ENCODE data around the gene SRP19.
A peak's percentile ranks its signal among the peaks of the same experiment; 100 is the strongest.
"Not testable (repeated sequence)": the region's sequence is repeated elsewhere in the genome, so short reads cannot be mapped to it uniquely, and the experiment has no call there.

SRP19 gene

GRCh38 chr5:112860929-112861637, at the start of gene SRP19:
SRP19 (plus strand) TSS chr5:112861287; CDS start chr5:112861377, 90 bp downstream.
- DNase-seq = peak; percentile 83 to 92 (median 88)

GRCh38 chr5:112812549-112812948, 48.5 kb upstream of the SRP19 start:
- no peak for DNase-seq

- DNase-seq = no peak
Observed at GRCh38 chr5:112820246-112820645, 40.8 kb upstream of the SRP19 start.

DNA sequence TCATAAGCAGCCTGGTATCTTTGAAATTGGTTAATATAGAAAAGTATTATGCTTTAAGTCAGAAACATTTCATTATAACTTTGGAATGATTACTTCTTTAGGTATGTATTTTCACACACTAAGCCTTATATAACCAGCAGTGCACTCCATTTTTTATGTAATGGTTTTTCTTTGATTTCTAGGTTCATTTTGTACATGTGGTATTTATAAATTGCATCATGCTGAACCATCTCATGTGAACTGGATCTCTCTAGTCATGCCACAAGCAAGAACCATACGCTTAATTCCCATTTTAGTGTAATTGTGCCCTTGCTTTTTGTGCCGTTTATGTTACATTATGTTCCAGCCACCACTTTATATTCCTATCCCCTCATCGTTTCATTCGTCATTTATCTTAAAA, 38.6 kb upstream of the SRP19 start:
- no peak for DNase-seq

DNA sequence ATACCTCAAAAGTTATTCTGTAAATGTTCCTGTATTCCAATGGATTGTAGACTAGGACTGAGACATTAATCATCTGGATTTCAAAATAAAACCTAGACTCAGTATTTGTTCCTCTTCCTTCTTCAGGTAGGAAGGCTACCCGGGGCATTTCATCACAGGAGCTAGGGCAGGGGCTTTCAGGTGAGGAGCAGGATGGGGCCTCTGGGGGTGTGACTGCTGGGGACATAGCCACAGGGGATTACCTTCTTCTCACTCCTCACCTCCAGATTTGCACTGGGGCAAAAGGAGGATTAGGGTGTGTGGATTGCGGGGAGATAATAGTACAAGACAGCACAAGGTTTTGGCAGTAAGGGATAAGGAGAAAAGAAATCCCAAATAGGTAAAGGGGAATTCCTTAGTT, 37.9 kb upstream of the SRP19 start:
- no peak for DNase-seq

GRCh38 chr5:112823656-112824055, 37.4 kb upstream of the SRP19 start:
- DNase-seq = no peak

DNA sequence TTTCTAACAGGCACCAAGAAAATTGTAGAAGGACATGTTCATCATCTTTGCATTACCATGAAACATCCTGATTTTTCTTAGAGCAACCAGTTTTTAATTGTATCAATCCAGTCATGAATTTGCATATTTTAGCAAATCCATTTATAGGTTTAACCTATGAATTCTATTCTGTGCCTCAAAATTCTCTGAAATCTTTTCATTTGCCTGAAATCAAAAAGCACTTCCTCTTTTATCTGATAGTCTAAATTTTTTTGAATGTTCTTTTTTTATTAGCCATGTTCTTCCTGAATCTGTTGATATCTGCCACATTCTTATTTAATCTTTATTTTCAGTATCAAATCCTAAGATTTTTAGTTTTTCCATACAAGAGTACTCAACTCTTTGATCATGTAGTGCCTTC, 36.9 kb upstream of the SRP19 start:
- no peak for DNase-seq

DNA sequence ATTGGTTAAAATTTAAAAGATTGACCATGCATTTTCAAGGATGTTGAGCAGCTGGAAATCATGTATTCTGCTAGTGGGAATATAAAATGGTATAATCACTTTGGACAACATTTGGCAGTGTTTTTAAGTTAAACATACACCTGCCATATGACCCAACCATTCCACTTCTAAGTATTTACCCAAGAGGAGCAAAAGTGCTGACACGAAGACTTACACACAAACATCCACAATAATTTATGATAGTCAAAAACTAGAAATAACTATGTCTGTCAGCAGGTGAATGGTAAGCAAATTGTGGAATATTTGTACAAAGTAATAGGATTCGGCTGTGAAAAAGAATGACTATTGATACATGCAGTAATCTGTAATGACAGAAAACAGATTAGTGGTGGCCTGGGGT, 30.7 kb upstream of the SRP19 start:
- no peak for DNase-seq

GRCh38 chr5:112833971-112834370, 27.1 kb upstream of the SRP19 start:
- DNase-seq = no peak

DNA sequence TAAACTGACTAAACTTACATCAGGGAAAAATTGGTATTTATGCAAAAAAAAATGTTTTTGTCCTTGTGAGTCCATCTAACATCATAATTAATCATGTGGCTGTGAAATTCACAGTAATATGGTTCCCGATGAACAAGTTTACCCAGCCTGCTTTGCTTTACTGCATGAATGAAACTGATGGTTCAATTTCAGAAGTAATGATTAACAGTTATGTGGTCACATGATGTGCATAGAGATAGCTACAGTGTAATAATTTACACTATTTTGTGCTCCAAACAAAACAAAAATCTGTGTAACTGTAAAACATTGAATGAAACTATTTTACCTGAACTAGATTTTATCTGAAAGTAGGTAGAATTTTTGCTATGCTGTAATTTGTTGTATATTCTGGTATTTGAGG, 16.6 kb upstream of the SRP19 start:
- DNase-seq = no peak

DNA sequence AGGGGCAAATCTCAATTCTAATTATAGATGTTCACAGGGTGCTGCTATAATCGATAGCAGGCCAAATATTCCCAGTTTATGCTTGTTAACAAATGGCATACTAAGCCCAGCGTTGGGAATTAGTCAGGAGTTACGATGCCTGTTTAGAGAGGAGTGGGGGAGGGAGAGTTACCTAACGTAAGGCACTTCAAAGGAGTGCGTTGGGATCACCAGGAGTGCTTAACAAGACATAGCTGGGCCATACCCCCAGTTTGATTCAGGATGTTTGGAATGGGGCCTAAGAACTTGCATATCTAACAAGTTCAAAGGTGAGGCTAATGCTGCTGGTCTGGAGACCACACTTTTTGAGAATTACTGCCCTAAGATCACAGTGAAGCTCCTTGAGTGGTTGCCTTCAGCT, 14.5 kb upstream of the SRP19 start:
- no peak for DNase-seq

DNA sequence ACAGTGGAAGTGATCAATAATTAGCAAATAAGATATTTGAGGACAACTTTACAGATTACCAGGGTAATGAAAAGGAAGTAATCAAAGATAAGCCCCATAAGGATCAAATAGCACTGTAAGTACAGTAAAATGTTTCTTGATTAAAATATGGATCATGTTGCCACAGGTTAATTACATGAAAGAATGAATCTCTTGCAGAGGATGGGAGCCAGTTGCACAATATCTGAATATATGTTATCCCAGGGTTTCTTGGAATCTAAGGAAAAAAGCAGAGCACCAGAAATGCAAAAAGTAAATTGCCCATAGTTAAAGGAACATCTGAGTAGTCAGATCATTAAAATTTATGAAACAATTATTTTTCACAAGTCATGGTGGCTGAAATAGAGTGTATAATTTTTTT, 13.8 kb upstream of the SRP19 start:
- no peak for DNase-seq

- peak in 3 of 6 experiments; percentile 13 to 43 (median 36) for DNase-seq
Observed at GRCh38 chr5:112848116-112848811, 12.8 kb upstream of the SRP19 start.

DNA sequence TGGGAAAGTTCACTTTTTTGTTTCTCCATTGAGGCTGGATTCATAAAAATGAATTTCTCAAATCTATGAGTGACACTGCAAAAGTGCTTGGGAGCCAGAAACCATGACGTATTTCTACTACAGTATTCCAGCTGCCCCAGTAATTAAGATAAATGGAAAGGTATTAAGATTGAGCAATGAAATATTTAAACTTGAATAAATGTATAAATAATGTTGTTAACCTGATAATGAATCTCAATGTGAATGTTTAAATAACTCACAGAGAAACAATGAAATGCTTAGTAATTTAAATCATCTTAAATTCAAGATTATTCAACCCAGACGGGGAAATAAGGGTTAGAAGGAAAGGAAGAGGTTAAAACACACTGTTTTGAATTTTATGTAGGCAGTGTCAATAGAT, 11.2 kb upstream of the SRP19 start:
- no peak for DNase-seq

- DNase-seq = no peak
Observed at GRCh38 chr5:112854651-112855050, 6.4 kb upstream of the SRP19 start.

- no peak for DNase-seq
Observed at GRCh38 chr5:112857866-112858265, 3.2 kb upstream of the SRP19 start.

DNA sequence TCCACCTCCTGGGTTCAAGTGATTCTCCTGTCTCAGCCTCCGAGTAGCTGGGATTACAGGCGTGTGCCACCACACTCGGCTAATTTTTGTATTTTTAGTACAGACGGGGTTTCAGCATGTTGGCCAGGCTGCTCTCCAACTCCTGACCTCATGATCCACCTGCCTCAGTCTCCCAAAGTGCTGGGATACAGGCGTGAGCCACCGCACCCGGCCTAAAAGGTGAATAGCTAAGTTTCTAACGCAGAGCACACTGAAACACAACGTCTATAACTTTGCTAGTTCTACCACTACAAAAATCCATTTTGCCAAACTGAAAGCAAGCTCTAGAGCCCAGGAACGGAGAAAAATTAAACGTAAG, 537 bp upstream of the SRP19 start:
- not testable (repeated sequence) for DNase-seq

DNA sequence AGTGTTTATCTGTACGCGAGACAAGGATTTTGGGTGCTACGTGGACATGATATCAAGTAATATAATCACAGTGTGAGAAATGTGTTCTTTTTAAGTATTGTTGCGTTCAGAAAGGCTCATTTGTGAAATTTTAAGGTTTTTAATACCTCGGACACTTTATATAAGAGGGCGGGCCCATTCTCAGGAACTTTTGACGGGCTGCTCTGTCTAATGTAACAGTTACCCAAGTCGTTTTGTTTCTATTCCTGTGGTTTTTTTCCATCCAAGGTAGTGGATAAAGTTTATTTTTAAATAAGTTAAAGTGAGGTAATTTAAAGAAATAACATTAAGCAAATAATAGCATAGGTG, 525 bp downstream of the SRP19 start:
- no peak for DNase-seq

DNA sequence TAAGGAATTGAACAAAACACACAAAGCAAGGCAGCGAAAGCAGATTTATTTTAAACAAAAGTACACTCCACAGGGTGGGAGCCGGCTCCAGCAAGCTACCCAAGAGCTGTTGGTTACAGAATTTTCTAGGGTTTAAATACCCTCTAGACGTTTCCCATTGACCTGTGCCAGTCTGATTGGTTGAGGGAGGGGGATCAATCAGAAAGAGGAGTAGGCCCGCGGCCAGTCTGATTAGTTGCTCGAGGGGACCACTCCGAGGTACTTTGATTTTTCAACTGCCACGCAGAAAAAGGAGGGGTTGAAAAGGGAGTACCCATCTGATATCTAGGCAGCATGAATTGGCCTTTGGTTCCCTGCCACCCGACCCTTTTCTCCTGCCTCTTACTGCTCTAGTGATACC, 998 bp downstream of the SRP19 start:
- no peak for DNase-seq

GRCh38 chr5:112863549-112863948, 2.5 kb downstream of the SRP19 start:
- no peak for DNase-seq

- no peak for DNase-seq
Observed at GRCh38 chr5:112865128-112865527, 4.0 kb downstream of the SRP19 start.

DNA sequence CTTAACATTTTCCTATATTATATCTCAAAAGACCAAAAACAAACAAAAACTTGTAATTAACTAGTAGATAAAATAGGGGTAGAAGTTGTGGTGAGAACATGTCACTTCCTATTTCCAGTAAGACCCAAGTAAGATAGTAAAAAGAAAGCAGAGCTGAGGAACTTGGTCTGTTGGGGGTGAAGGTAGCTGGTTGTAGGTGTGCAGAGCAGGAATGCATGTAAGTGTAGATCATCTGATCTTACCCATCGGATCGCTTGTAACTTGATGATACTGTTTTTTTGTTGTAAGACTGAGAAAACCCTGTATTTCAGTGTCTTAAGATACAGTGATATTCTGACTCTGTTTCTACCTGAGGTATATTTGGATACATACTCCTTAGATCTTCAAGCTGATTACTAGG, 5.7 kb downstream of the SRP19 start:
- no peak for DNase-seq

GRCh38 chr5:112867411-112867810, 6.3 kb downstream of the SRP19 start:
- DNase-seq = no peak

- no peak for DNase-seq
Observed at GRCh38 chr5:112869948-112870347, 8.9 kb downstream of the SRP19 start.

DNA sequence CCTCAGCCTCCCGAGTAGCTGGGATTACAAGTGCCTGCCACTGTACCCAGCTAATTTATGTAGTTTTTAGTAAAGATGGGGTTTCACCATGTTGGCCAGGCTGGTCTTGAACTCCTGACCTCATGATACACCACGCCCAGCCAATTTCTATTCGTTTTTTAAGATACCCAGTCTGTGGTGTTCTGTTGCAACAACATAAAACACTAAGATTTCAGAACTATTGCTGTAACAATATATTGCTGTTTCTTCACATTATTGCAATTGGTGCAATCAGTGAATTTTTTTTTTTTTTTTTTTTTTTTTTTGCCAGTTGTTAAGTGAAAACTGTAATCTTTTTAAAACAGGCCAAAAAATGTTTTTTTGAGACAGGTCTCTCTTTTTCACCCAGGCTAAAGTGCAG, 9.9 kb downstream of the SRP19 start:
- no peak for DNase-seq

Data from stimulated activated naive CD4-positive, alpha-beta T cell (primary cell).